Activated CD8-positive, alpha-beta T cell treated with anti-CD3 and anti-CD28 coated beads, Interleukin-2, amount 10 ng/mL, durations not matched to agents 7 days and 5 days (primary cell): Measurements from ENCODE around the gene SFPQ. TPM values are rescaled to one million over a fixed set of nuclear protein-coding genes. Genes with fewer than 3 reads are reported as not detected.

Source experiments
- ATAC-seq: fragments of 150-1000 bp; cut with Tn5 transposase; one replicate; pipeline ENCODE4 v1.10.0; 2021; ENCODE audit warnings: moderate library complexity
- CTCF ChIA-PET: fragments of 350-600 bp; sonication (Branson Sonifier 250); formaldehyde crosslinking; loops from one replicate; lab custom pipeline; 2021; ENCODE audit warnings: antibody characterized with exemption; lab: Charles Lee
- POLR2A ChIA-PET: fragments of 350-600 bp; sonication (Branson Sonifier 250); formaldehyde crosslinking; loops from one replicate; lab custom pipeline; 2021; ENCODE audit warnings: antibody characterized with exemption; lab: Charles Lee
- DNase-seq: peaks from one replicate; pipeline ENCODE4 v3.0.0-alpha.2; 2020
- H3K27ac Mint-ChIP-seq: one replicate; pipeline ENCODE4 v1.8.0; 2021; ENCODE audit warnings: mild to moderate bottlenecking, mixed read lengths
- H3K27me3 Mint-ChIP-seq: one replicate; pipeline ENCODE4 v1.8.0; 2021; ENCODE audit warnings: low read depth, mixed read lengths
- H3K36me3 Mint-ChIP-seq: one replicate; pipeline ENCODE4 v1.8.0; 2021; ENCODE audit warnings: low read depth, mixed read lengths
- H3K4me1 Mint-ChIP-seq: one replicate; pipeline ENCODE4 v1.8.0; 2021; ENCODE audit warnings: low read depth, mixed read lengths
- H3K4me3 Mint-ChIP-seq: one replicate; pipeline ENCODE4 v1.8.0; 2021; ENCODE audit warnings: mild to moderate bottlenecking, mixed read lengths
- H3K9me3 Mint-ChIP-seq: one replicate; pipeline ENCODE4 v1.8.0; 2022; ENCODE audit warnings: mixed read lengths; ENCODE audit not compliant: insufficient read depth
- total RNA-seq, 2 experiments: library from RNA; stranded (reverse); gene quantifications; one replicate each; pipeline ENCODE4 v1.2.3, GENCODE V29; 2021

Gene SFPQ
- total RNA-seq, 2 experiments from 2014 or later, result 348 to 360 TPM

DNA sequence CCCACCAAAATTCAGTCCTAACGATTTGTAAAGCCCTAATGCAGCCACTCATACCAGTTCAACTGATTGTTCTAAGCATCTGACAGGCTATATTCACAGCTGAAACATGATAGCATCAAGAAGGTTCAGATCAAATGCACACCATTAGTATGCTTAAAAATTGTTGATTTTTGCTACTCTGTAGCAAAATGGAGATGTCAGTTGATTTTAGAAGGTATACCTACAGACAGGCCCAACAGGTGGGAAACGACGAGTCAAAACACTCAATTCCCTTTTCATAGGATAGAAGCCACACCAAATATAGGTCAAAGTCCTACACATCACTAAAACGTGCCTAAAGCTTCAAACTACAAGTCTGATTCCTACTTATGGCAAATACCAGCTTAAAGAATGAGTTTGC lies 6.7 kb downstream of the SFPQ start:
- Mint-ChIP-seq H3K4me3 (no peak overlapping the region), H3K4me1 (peaks cover 90% of the 10 kb centered on the region), H3K27me3 (no peaks in the 10 kb centered on the region), H3K36me3 (peaks cover 96% of the 10 kb centered on the region), H3K9me3 (no peaks in the 10 kb centered on the region), H3K27ac (peak overlapping the region; percentile 27)
- ChIA-PET POLR2A (interaction anchor here (0.8 to 1.4 kb wide), 2 partner anchors 46 to 107 kb away, joined by 3 read pairs; partner anchors contain the start of gene ZMYM1), CTCF (interaction anchor here (1.0 to 2.6 kb wide), 4 partner anchors 13 to 530 kb away, joined by 3 to 11 read pairs (median 3); no protein-coding TSS in a partner anchor)
- no peak for ATAC-seq
- no peak for DNase-seq

- Mint-ChIP-seq H3K4me3 (peak overlapping the region; percentile 4), H3K9me3 (no peaks in the 10 kb centered on the region), H3K36me3 (peaks cover 96% of the 10 kb centered on the region), H3K27ac (no peak overlapping the region), H3K27me3 (no peaks in the 10 kb centered on the region), H3K4me1 (peaks cover 92% of the 10 kb centered on the region)
- CTCF ChIA-PET, result interaction anchor here (1.5 to 2.6 kb wide), 2 partner anchors 12 to 332 kb away, joined by 3 to 11 read pairs; no protein-coding TSS in a partner anchor
- DNase-seq, result no peak
- POLR2A ChIA-PET, result no interaction called here
- no peak for ATAC-seq
Measured at GRCh38 chr1:35185200-35185599, 7.7 kb downstream of the SFPQ start.

DNA sequence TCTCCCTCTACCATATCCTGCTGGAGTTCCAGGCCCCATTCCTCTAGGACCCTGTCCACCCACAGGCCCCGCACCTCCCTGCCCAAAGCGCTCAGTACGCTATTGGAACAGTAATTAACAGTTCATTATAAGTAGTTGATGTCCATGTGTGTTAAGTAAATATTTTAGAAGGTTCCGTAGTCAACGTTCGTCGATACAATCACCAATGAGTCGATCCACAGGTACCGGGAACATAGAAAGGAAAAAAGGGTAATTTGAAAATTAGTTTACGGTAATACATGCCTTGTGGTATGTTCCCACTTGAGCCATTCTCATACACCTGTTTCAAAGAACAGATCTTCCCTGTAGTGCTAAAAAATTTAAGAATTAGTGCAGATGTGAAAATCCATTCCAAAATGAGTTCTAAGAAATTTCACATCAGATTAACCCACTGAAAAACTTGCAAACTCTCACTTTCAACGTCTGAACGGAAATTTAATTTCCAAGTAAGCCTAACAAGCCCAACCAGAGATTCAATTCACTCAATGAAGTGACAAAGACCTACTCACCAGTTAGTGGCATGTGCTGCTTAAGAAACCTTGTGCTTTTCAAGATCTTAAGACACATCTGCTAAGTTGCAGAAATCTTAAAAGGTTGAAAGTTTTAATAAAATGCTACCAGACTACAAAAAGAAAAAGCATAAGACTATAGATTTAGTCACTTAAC lies 8.3 kb downstream of the SFPQ start:
- no peaks in the 10 kb centered on the region for H3K9me3 Mint-ChIP-seq
- POLR2A ChIA-PET, result no interaction called here

GRCh38 chr1:35181790-35182455 lies 11.0 kb downstream of the SFPQ start:
- ChIA-PET POLR2A (interaction anchor here (0.6 to 1.4 kb wide), 3 partner anchors 8 to 17 kb away, joined by 3 to 9 read pairs (median 3); partner anchors contain the start of gene SFPQ), CTCF (no interaction called here)
- Mint-ChIP-seq H3K9me3 (no peaks in the 10 kb centered on the region), H3K27ac (peak overlapping the region; percentile 32), H3K27me3 (no peaks in the 10 kb centered on the region), H3K4me3 (no peak overlapping the region), H3K4me1 (peaks cover 68% of the 10 kb centered on the region), H3K36me3 (peaks cover 94% of the 10 kb centered on the region)
- DNase-seq (no peak), ATAC-seq (no peak)

More for the DNA sequence above, 8.3 kb downstream of the SFPQ start:
- Mint-ChIP-seq H3K4me1 (peaks cover 91% of the 10 kb centered on the region), H3K27ac (no peak overlapping the region), H3K4me3 (no peak overlapping the region), H3K27me3 (no peaks in the 10 kb centered on the region), H3K36me3 (peaks cover 96% of the 10 kb centered on the region)
- ATAC-seq (no peak), DNase-seq (no peak)
- CTCF ChIA-PET, result interaction anchor here (2.6 kb wide), 1 partner anchor 332 kb away, joined by 11 read pairs; no protein-coding TSS in a partner anchor

- H3K4me3 Mint-ChIP-seq, result no peak overlapping the region
- peaks cover 90% of the 10 kb centered on the region for H3K36me3 Mint-ChIP-seq
- peaks cover 59% of the 10 kb centered on the region for H3K4me1 Mint-ChIP-seq
- ATAC-seq (peak; percentile 17), DNase-seq (no peak)
- POLR2A ChIA-PET, result interaction anchor here (0.6 to 1.4 kb wide), 3 partner anchors 9 to 18 kb away, joined by 3 to 9 read pairs (median 3); partner anchors contain the start of gene SFPQ
- H3K27ac Mint-ChIP-seq, result no peak overlapping the region
- H3K9me3 Mint-ChIP-seq, result no peaks in the 10 kb centered on the region
- CTCF ChIA-PET, result no interaction called here
- no peaks in the 10 kb centered on the region for H3K27me3 Mint-ChIP-seq
Measured at GRCh38 chr1:35180776-35181374, 12.1 kb downstream of the SFPQ start.

- POLR2A ChIA-PET, result interaction anchor here (0.7 to 1.0 kb wide), 3 partner anchors 8 to 13 kb away, joined by 3 to 4 read pairs (median 3); partner anchors contain the start of gene SFPQ
- CTCF ChIA-PET, result no interaction called here
- no peaks in the 10 kb centered on the region for H3K9me3 Mint-ChIP-seq
- no peak overlapping the region for H3K4me3 Mint-ChIP-seq
- no peak for DNase-seq
- H3K27ac Mint-ChIP-seq, result no peak overlapping the region
- ATAC-seq, result no peak
- H3K27me3 Mint-ChIP-seq, result no peaks in the 10 kb centered on the region
- peaks cover 91% of the 10 kb centered on the region for H3K36me3 Mint-ChIP-seq
- H3K4me1 Mint-ChIP-seq, result peaks cover 50% of the 10 kb centered on the region
Measured at GRCh38 chr1:35179908-35180307, 13.0 kb downstream of the SFPQ start.

DNA sequence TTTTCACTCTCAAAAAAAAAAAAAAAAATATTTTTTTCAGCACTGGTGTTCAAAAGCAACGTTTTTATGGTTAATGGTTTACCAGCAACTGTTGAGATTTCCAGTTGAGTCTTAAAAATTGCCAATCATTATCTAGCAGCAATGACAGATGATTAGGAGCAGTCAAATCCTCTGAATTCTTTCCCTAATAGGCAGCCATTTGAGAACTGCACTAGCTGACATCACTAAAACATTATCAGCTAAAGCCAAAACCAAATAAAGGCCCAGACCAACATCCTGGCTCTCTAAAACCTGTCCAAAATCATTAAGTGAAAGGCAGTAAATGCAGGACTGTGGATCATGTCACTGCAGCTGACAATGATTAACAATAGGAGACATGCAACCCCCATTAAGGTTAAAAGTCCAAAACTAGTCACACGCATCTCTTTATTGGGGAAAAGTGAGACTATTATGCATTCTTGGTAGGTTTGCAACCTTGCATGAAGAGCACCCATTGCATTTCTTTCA lies 14.0 kb downstream of the SFPQ start:
- H3K9me3 Mint-ChIP-seq, result no peaks in the 10 kb centered on the region
- H3K27me3 Mint-ChIP-seq, result no peaks in the 10 kb centered on the region
- H3K27ac Mint-ChIP-seq, result no peak overlapping the region
- ATAC-seq, result no peak
- H3K4me1 Mint-ChIP-seq, result peaks cover 42% of the 10 kb centered on the region
- no peak for DNase-seq
- H3K36me3 Mint-ChIP-seq, result peaks cover 89% of the 10 kb centered on the region
- ChIA-PET CTCF (no interaction called here), POLR2A (interaction anchor here (1.0 kb wide), 1 partner anchor 14 kb away, joined by 4 read pairs; the partner anchor contains the start of gene SFPQ)
- H3K4me3 Mint-ChIP-seq, result no peak overlapping the region

DNA sequence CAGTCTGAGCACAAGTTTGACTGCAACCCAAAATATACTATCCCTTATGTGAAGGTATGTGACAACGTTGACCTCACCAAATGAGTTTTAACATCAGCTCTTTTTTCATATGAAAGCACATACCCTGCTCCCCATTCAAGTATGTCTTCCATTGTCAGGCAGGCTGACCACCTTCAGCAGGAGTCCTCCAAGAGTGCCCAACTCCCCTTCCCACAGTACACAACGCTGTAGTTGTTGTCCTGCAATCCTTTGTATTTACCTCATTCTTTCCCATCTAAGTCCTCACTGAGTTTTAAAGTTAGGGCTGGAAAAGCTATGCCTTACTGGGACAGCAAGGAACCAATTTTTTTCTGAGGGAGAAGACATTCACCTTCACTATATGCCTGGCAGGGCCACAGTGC lies 14.7 kb downstream of the SFPQ start:
- no peak for ATAC-seq
- Mint-ChIP-seq H3K27ac (peak overlapping the region; percentile 10), H3K4me3 (no peak overlapping the region), H3K4me1 (peaks cover 37% of the 10 kb centered on the region), H3K36me3 (peaks cover 82% of the 10 kb centered on the region), H3K9me3 (no peaks in the 10 kb centered on the region), H3K27me3 (no peaks in the 10 kb centered on the region)
- ChIA-PET POLR2A (no interaction called here), CTCF (no interaction called here)
- DNase-seq, result no peak

- ChIA-PET CTCF (no interaction called here), POLR2A (no interaction called here)
- Mint-ChIP-seq H3K4me1 (peaks cover 29% of the 10 kb centered on the region), H3K27me3 (no peaks in the 10 kb centered on the region), H3K4me3 (no peak overlapping the region), H3K27ac (no peak overlapping the region), H3K36me3 (peaks cover 75% of the 10 kb centered on the region), H3K9me3 (no peaks in the 10 kb centered on the region)
- ATAC-seq, result no peak
- DNase-seq, result no peak
Measured at GRCh38 chr1:35177237-35177786, 15.6 kb downstream of the SFPQ start.

DNA sequence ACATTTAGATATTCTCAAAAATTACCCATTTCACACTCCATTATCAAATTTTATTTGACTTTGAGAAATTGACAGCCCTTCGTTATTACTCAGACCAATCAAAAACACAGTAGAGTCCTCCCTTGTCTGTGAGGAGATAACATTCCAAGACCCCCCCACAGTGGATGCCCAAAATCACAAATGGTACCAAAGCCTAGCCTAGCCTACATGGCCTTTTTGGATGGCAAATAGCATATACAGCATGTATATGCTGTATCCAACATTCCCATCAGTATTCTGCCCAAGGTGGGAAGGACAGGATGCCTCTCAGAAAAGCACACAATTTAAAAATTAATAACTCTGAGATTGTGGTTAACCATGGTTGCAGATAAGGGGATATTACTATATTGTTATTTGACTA lies 17.3 kb downstream of the SFPQ start:
- no peak for ATAC-seq
- POLR2A ChIA-PET, result no interaction called here
- no peak overlapping the region for H3K27ac Mint-ChIP-seq
- H3K4me1 Mint-ChIP-seq, result peaks cover 12% of the 10 kb centered on the region
- peaks cover 57% of the 10 kb centered on the region for H3K36me3 Mint-ChIP-seq
- H3K4me3 Mint-ChIP-seq, result no peak overlapping the region
- CTCF ChIA-PET, result no interaction called here
- no peak for DNase-seq
- H3K9me3 Mint-ChIP-seq, result no peaks in the 10 kb centered on the region
- no peaks in the 10 kb centered on the region for H3K27me3 Mint-ChIP-seq

- Mint-ChIP-seq H3K27me3 (no peaks in the 10 kb centered on the region), H3K36me3 (peaks cover 53% of the 10 kb centered on the region), H3K4me1 (peaks cover 7% of the 10 kb centered on the region), H3K4me3 (no peak overlapping the region), H3K9me3 (no peaks in the 10 kb centered on the region), H3K27ac (no peak overlapping the region)
- no peak for DNase-seq
- POLR2A ChIA-PET, result no interaction called here
- no peak for ATAC-seq
- CTCF ChIA-PET, result no interaction called here
Measured at GRCh38 chr1:35175098-35175576, 17.8 kb downstream of the SFPQ start.
